HepG2 (cell line): Measurements from ENCODE around the gene TICAM2. TPM values are rescaled to one million over a fixed set of nuclear protein-coding genes. Genes with fewer than 3 reads are reported as not detected.

Experiments used
- BRCA1 ChIP-seq: sonication (generic); formaldehyde crosslinking; IDR thresholded peaks from 2 replicates; pipeline ENCODE4 v1.4.0; 2020; ENCODE audit warnings: missing genetic modification reagents
- DRAP1 ChIP-seq: IDR thresholded peaks from 2 replicates; pipeline ENCODE4 v1.6.1; 2016; ENCODE audit warnings: missing genetic modification reagents, missing compliant biosample characterization
- FIP1L1 ChIP-seq: fragments of 200-400 bp; formaldehyde crosslinking; IDR thresholded peaks from 2 replicates; pipeline ENCODE4 v1.6.1; 2018; ENCODE audit warnings: low read depth, mild to moderate bottlenecking, low read length, moderate library complexity, borderline replicate concordance; ENCODE audit not compliant: insufficient read depth
- HNRNPUL1 ChIP-seq: fragments of 200-400 bp; formaldehyde crosslinking; IDR thresholded peaks from 2 replicates; pipeline ENCODE4 v1.6.1; 2017; ENCODE audit warnings: low read depth, mild to moderate bottlenecking, low read length, moderate library complexity
- IRX3 ChIP-seq: sonication (generic); formaldehyde crosslinking; IDR thresholded peaks from 2 replicates; pipeline ENCODE4 v1.8.1; 2023; ENCODE audit warnings: mild to moderate bottlenecking, low read depth, missing genetic modification reagents, borderline replicate concordance
- MAFF ChIP-seq: IDR thresholded peaks from 2 replicates; pipeline ENCODE4 v1.6.1; 2011; ENCODE audit warnings: low read depth, low read length, improper control_type of control experiment
- MEIS1 ChIP-seq: sonication (generic); formaldehyde crosslinking; IDR thresholded peaks from 2 replicates; pipeline ENCODE4 v1.9.0; 2021; ENCODE audit warnings: mild to moderate bottlenecking, missing genetic modification reagents, moderate library complexity, borderline replicate concordance
- MTA3 ChIP-seq: sonication (generic); formaldehyde crosslinking; IDR thresholded peaks from 2 replicates; pipeline ENCODE4 v1.4.0; 2020; ENCODE audit warnings: missing genetic modification reagents
- NAIF1 ChIP-seq: sonication (generic); formaldehyde crosslinking; IDR thresholded peaks from 2 replicates; pipeline ENCODE4 v1.5.0; 2020; ENCODE audit warnings: mild to moderate bottlenecking, missing genetic modification reagents, borderline replicate concordance
- NFATC3 ChIP-seq: sonication (generic); formaldehyde crosslinking; IDR thresholded peaks from 2 replicates; pipeline ENCODE4 v1.5.1; 2020; ENCODE audit warnings: mild to moderate bottlenecking, missing genetic modification reagents
- PAWR ChIP-seq: sonication (generic); formaldehyde crosslinking; IDR thresholded peaks from 2 replicates; pipeline ENCODE4 v1.4.0; 2020; ENCODE audit warnings: missing genetic modification reagents, mild to moderate bottlenecking, borderline replicate concordance
- RBAK ChIP-seq: sonication (generic); formaldehyde crosslinking; IDR thresholded peaks from 2 replicates; pipeline ENCODE4 v1.5.1; 2020; ENCODE audit warnings: mild to moderate bottlenecking, missing genetic modification reagents
- THAP8 ChIP-seq: sonication (generic); formaldehyde crosslinking; IDR thresholded peaks from 2 replicates; pipeline ENCODE4 v1.5.1; 2020; ENCODE audit warnings: missing genetic modification reagents, mild to moderate bottlenecking, borderline replicate concordance
- ZFP41 ChIP-seq: sonication (generic); formaldehyde crosslinking; IDR thresholded peaks from 2 replicates; pipeline ENCODE4 v1.4.0; 2020; ENCODE audit warnings: mild to moderate bottlenecking, missing genetic modification reagents, borderline replicate concordance
- ZFP90 ChIP-seq: sonication (generic); formaldehyde crosslinking; IDR thresholded peaks from 2 replicates; pipeline ENCODE4 v1.8.0; 2022; ENCODE audit warnings: missing genetic modification reagents, mild to moderate bottlenecking, inconsistent platforms, borderline replicate concordance
- ZNF160 ChIP-seq: sonication (generic); formaldehyde crosslinking; IDR thresholded peaks from 2 replicates; pipeline ENCODE4 v1.8.0; 2022; ENCODE audit warnings: mild to moderate bottlenecking, inconsistent platforms, missing genetic modification reagents
- ZNF232 ChIP-seq: sonication (generic); formaldehyde crosslinking; IDR thresholded peaks from 2 replicates; pipeline ENCODE4 v1.4.0; 2020; ENCODE audit warnings: missing genetic modification reagents, borderline replicate concordance
- ZNF512B ChIP-seq: sonication (generic); formaldehyde crosslinking; IDR thresholded peaks from 2 replicates; pipeline ENCODE4 v1.5.1; 2020; ENCODE audit warnings: missing genetic modification reagents, mild to moderate bottlenecking, borderline replicate concordance
- ZNF530 ChIP-seq: sonication (generic); formaldehyde crosslinking; IDR thresholded peaks from 2 replicates; pipeline ENCODE4 v1.5.0; 2020; ENCODE audit warnings: low read depth, mild to moderate bottlenecking, missing genetic modification reagents
- ZSCAN20 ChIP-seq: sonication (generic); formaldehyde crosslinking; IDR thresholded peaks from 2 replicates; pipeline ENCODE4 v1.4.0; 2020; ENCODE audit warnings: missing genetic modification reagents, mild to moderate bottlenecking, borderline replicate concordance
- ZSCAN5A ChIP-seq: sonication (generic); formaldehyde crosslinking; IDR thresholded peaks from 2 replicates; pipeline ENCODE4 v1.8.0; 2022; ENCODE audit warnings: mild to moderate bottlenecking, missing genetic modification reagents, borderline replicate concordance
- polyA plus RNA-seq, 8 experiments: library from polyadenylated mRNA; depleted of rRNA in 3 of 8; stranded (reverse) in 7 of 8; unstranded in 1 of 8; fragments of >200 nt; fragmentation: Illumina TruSeq in 4 of 8; extraction: Trizol in 4 of 8; gene quantifications; 2 replicates each; pipeline versions ENCODE4 v1.2.1 to v1.2.3, GENCODE V29; 2011 to 2016; ENCODE audit warnings: low read depth in 4 of 8, missing spikeins in 1 of 8, mixed read lengths in 1 of 8; ENCODE audit not compliant: insufficient read depth in 1 of 8
- total RNA-seq, 5 experiments: library from RNA; depleted of rRNA; stranded (reverse); fragments of >200 nt; fragmentation: Illumina TruSeq; extraction: Trizol; gene quantifications; 2 replicates each; pipeline ENCODE4 v1.2.3, GENCODE V29; 2016; ENCODE audit warnings: low read depth in 1 of 5

Gene TICAM2
- total and polyA plus RNA-seq, 2 of the 13 experiments (the other 11 are each of a cell fraction or from before 2014, with no cell fraction given): 0.04 TPM; not detected in 1

- no peak for TF ChIP-seq FIP1L1
- no peak for TF ChIP-seq RBAK (CRISPR knock-in tag)
- 0 out of 2 replicates have a peak, but pooled peaks have one; percentile 17 for TF ChIP-seq ZFP41 (CRISPR knock-in tag)
- TF ChIP-seq IRX3 (CRISPR knock-in tag): no peak
- TF ChIP-seq PAWR (CRISPR knock-in tag): 0 out of 2 replicates have a peak, but pooled peaks have one; percentile 66
- TF ChIP-seq HNRNPUL1: 0 out of 2 replicates have a peak, but pooled peaks have one; percentile 49
- TF ChIP-seq ZNF512B (CRISPR knock-in tag): no peak
- TF ChIP-seq NAIF1 (CRISPR knock-in tag): peak; percentile 81
- no peak for TF ChIP-seq THAP8 (CRISPR knock-in tag)
- no peak for TF ChIP-seq ZNF530 (CRISPR knock-in tag)
- no peak for TF ChIP-seq ZSCAN5A (CRISPR knock-in tag)
- TF ChIP-seq MAFF: no peak
- 0 out of 2 replicates have a peak, but pooled peaks have one; percentile 50 for TF ChIP-seq BRCA1 (CRISPR knock-in tag)
- TF ChIP-seq ZNF160 (CRISPR knock-in tag): no peak
- peak; percentile 60; the same call in 1 of the 2 replicates for TF ChIP-seq MEIS1
- TF ChIP-seq MTA3 (CRISPR knock-in tag): no peak
- no peak for TF ChIP-seq NFATC3
- TF ChIP-seq ZSCAN20 (CRISPR knock-in tag): no peak
- 0 out of 2 replicates have a peak, but pooled peaks have one; percentile 21 for TF ChIP-seq ZNF232 (CRISPR knock-in tag)
- TF ChIP-seq ZFP90 (CRISPR knock-in tag): no peak; the same call in 1 of the 2 replicates
- peak; percentile 93 for TF ChIP-seq DRAP1 (CRISPR knock-in tag)
Measured at GRCh38 chr5:115544436-115545350, 57.6 kb downstream of the TICAM2 start, which contains the start of gene FEM1C (continued).
